HG03378 (cell line): ENCODE measurements around the gene AZU1.
"Not testable (repeated sequence)": the region's sequence is repeated elsewhere in the genome, so short reads cannot be mapped to it uniquely, and the experiment has no call there.

Source experiments
- ATAC-seq: cut with Tn5 transposase; IDR thresholded peaks from one replicate; pipeline ENCODE4 v1.9.1; 2021; ENCODE audit warnings: mild to moderate bottlenecking, moderate library complexity; ENCODE audit not compliant: unreplicated experiment

The AZU1 gene

GRCh38 chr19:852136-853013 is 24.7 kb downstream of the AZU1 start, which contains the start of gene ELANE:
TSS of gene ELANE (plus strand) at chr19:852303. CDS start at chr19:852329, 26 bp downstream.
- no peak for ATAC-seq

- ATAC-seq = no peak
Measured at GRCh38 chr19:853014-853585, 25.5 kb downstream of the AZU1 start.

GRCh38 chr19:853614-854220 is 26.1 kb downstream of the AZU1 start:
- ATAC-seq = not testable (repeated sequence)

- no peak for ATAC-seq
Measured at GRCh38 chr19:854549-854948, 26.9 kb downstream of the AZU1 start.

GRCh38 chr19:855142-855541 is 27.5 kb downstream of the AZU1 start:
- ATAC-seq = no peak

GRCh38 chr19:855566-856120 is 28.0 kb downstream of the AZU1 start:
- no peak for ATAC-seq

- no peak for ATAC-seq
Measured at GRCh38 chr19:858284-858683, 30.6 kb downstream of the AZU1 start.

GRCh38 chr19:858868-859843 is 31.5 kb downstream of the AZU1 start, which contains the start of gene CFD:
TSS of gene CFD (plus strand) at chr19:859664. CDS start at chr19:859690, 26 bp downstream.
- no peak for ATAC-seq

- ATAC-seq = no peak
Measured at GRCh38 chr19:861141-861755, 33.6 kb downstream of the AZU1 start.

GRCh38 chr19:861756-862580 is 34.3 kb downstream of the AZU1 start:
- ATAC-seq = no peak

GRCh38 chr19:862581-863314 is 35.1 kb downstream of the AZU1 start:
- ATAC-seq = no peak

- no peak for ATAC-seq
Measured at GRCh38 chr19:863315-863620, 35.6 kb downstream of the AZU1 start.

- ATAC-seq = no peak
Measured at GRCh38 chr19:866769-867300, 39.2 kb downstream of the AZU1 start.

- no peak for ATAC-seq
Measured at GRCh38 chr19:867301-867793, 39.7 kb downstream of the AZU1 start.

GRCh38 chr19:867855-868457 is 40.3 kb downstream of the AZU1 start:
- no peak for ATAC-seq

- no peak for ATAC-seq
Measured at GRCh38 chr19:868458-869244, 41.0 kb downstream of the AZU1 start.
